A673 (cell line): ENCODE measurements around the gene NOC3L. TPM values are rescaled to one million over a fixed set of nuclear protein-coding genes. Genes with fewer than 3 reads are reported as not detected.

Experiments used
- BruUV-seq: library from RNA; stranded (reverse); fragments of 400-500 nt; replicated peaks from 2 replicates; lab custom pipeline; 2021; lab: Mats Ljungman, UMichigan
- CTCF ChIA-PET: fragments of 300-600 bp; sonication (Branson Sonifier 250); formaldehyde crosslinking; loops from one replicate; lab custom pipeline; 2022; ENCODE audit warnings: antibody characterized with exemption; lab: Charles Lee
- POLR2A ChIA-PET: fragments of 300-600 bp; sonication (Branson Sonifier 250); formaldehyde crosslinking; loops from one replicate; lab custom pipeline; 2022; ENCODE audit warnings: antibody characterized with exemption; ENCODE audit not compliant: low non-redundant PET; lab: Charles Lee
- DNase-seq: peaks from one replicate; pipeline ENCODE4 v3.0.0-alpha.2; 2015; ENCODE audit warnings: low spot score
- H3K27ac ChIP-seq: fragments of 200-600 bp; sonication (generic); 2 replicates; pipeline ENCODE4 v1.5.1; 2016; ENCODE audit warnings: mixed run types, low read depth, mild to moderate bottlenecking, mixed read lengths, antibody characterized with exemption, low read length; ENCODE audit not compliant: poor library complexity, severe bottlenecking
- H3K27me3 ChIP-seq: fragments of 200-600 bp; sonication (generic); replicated peaks from 2 replicates; pipeline ENCODE4 v1.6.1; 2017; ENCODE audit warnings: mixed run types, low read depth, mild to moderate bottlenecking, mixed read lengths, antibody characterized with exemption, low read length; ENCODE audit not compliant: insufficient read depth, poor library complexity
- H3K36me3 ChIP-seq: fragments of 200-600 bp; sonication (generic); 2 replicates; pipeline ENCODE4 v1.6.1; 2016; ENCODE audit warnings: mixed run types, mild to moderate bottlenecking, mixed read lengths, antibody characterized with exemption, low read length; ENCODE audit not compliant: insufficient read depth, poor library complexity, severe bottlenecking
- H3K4me1 ChIP-seq: fragments of 200-600 bp; sonication (generic); 2 replicates; pipeline ENCODE4 v1.6.1; 2017; ENCODE audit warnings: mixed run types, mild to moderate bottlenecking, mixed read lengths, antibody characterized with exemption, low read length; ENCODE audit not compliant: insufficient read depth, poor library complexity, severe bottlenecking
- H3K4me3 ChIP-seq: fragments of 200-600 bp; sonication (generic); 2 replicates; pipeline ENCODE4 v1.5.1; 2016; ENCODE audit warnings: low read depth, mixed run types, mild to moderate bottlenecking, mixed read lengths, low read length; ENCODE audit not compliant: poor library complexity, severe bottlenecking
- H3K9me3 ChIP-seq: fragments of 200-600 bp; sonication (generic); 2 replicates; pipeline ENCODE4 v1.6.1; 2016; ENCODE audit warnings: mixed run types, low read depth, mild to moderate bottlenecking, mixed read lengths, antibody characterized with exemption, low read length; ENCODE audit not compliant: poor library complexity, severe bottlenecking
- EZH2 ChIP-seq: fragments of 200-600 bp; sonication (generic); IDR thresholded peaks from 2 replicates; pipeline ENCODE4 v1.6.1; 2017; ENCODE audit warnings: borderline replicate concordance, low read depth, mild to moderate bottlenecking, mixed read lengths, antibody characterized with exemption, low read length; ENCODE audit not compliant: poor library complexity, severe bottlenecking
- intact Hi-C: fragments of 100-400 bp; cut with micrococcal nuclease; formaldehyde crosslinking; loops from one replicate; pipeline ENCODE4 v1.10.0; 2022; ENCODE audit not compliant: unreplicated experiment
- total RNA-seq: library from RNA; stranded (reverse); gene quantifications from 2 replicates; pipeline ENCODE4 v1.2.3, GENCODE V29; 2021
- TF ChIP-seq, protein P1 (sequence below): fragments of 300-800, 200-600 bp; sonication (generic); conservative IDR thresholded peaks from 2 replicates; pipeline ENCODE4 v1.5.1; 2017; ENCODE audit warnings: low read depth, mild to moderate bottlenecking, antibody characterized with exemption, low read length, moderate library complexity, mixed read lengths

Gene NOC3L
- total RNA-seq, 1 experiment from 2014 or later: 48.6 TPM

DNA sequence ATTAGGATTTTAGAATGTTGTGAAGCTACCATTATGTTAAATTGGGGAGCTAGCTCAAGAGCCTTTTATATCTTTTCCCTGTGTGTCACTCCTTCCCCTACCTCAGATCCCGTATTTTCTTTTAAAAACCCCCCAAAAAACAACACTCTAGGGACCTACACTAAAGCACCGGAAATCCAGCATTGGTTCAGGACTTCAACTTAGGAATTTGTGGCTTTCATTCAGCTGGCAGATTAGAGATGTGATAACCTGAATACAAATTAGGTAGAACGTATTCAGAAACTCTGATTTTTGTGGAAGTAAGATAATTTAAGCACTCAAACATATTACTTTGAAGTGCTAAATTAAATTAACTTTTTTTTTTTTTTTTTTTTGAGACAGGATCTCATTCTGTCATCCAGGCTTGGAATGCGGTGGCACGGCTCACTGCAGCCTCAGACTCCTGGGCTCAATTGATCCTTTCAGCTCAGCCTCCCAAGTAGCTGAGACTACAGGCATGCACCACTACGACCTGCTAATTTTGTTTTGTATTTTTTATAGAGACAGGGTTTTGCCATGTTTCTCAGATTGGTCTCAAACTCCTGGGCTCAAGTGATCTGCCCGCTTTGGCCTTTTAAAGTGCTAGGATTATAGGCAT, 46.4 kb upstream of the NOC3L start:
- BruUV-seq: no TSS peak
- no peak overlapping the region for H3K27ac ChIP-seq
- ChIA-PET CTCF (no interaction called here), POLR2A (no interaction called here)
- DNase-seq: peak; percentile 50
- H3K9me3 ChIP-seq: no peaks in the 10 kb centered on the region
- H3K4me3 ChIP-seq: no peak overlapping the region
- intact Hi-C loops: no loop called here
- H3K36me3 ChIP-seq: no peaks in the 10 kb centered on the region
- H3K4me1 ChIP-seq: peaks cover 6% of the 10 kb centered on the region
- peaks cover 95% of the 10 kb centered on the region for H3K27me3 ChIP-seq
- TF ChIP-seq, protein P1, sequence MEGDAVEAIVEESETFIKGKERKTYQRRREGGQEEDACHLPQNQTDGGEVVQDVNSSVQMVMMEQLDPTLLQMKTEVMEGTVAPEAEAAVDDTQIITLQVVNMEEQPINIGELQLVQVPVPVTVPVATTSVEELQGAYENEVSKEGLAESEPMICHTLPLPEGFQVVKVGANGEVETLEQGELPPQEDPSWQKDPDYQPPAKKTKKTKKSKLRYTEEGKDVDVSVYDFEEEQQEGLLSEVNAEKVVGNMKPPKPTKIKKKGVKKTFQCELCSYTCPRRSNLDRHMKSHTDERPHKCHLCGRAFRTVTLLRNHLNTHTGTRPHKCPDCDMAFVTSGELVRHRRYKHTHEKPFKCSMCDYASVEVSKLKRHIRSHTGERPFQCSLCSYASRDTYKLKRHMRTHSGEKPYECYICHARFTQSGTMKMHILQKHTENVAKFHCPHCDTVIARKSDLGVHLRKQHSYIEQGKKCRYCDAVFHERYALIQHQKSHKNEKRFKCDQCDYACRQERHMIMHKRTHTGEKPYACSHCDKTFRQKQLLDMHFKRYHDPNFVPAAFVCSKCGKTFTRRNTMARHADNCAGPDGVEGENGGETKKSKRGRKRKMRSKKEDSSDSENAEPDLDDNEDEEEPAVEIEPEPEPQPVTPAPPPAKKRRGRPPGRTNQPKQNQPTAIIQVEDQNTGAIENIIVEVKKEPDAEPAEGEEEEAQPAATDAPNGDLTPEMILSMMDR: no peak
- TF ChIP-seq EZH2: no peak

DNA sequence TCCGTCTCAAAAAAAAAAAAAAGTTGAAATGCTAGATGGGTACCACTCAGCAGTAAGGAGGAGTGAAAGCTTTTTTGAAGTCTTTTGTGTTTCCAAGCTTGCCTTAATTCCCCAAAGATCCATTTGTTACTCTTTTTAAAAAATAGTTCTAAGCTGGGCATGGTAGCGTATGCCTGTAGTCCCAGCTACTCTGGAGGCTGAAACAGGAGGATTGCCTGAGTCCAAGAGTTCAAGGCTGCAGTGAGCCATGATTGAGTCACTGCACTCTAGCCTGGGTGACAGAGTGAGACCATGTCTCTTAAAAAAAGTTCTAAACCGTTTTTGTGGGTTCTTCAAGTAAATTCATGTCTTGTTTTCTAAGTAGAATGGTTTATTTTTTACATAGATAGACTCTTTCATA, 44.9 kb upstream of the NOC3L start:
- no peaks in the 10 kb centered on the region for H3K9me3 ChIP-seq
- H3K27me3 ChIP-seq: peaks cover 95% of the 10 kb centered on the region
- BruUV-seq: no TSS peak
- H3K4me3 ChIP-seq: no peak overlapping the region
- ChIA-PET POLR2A (no interaction called here), CTCF (no interaction called here)
- H3K36me3 ChIP-seq: no peaks in the 10 kb centered on the region
- peaks cover 13% of the 10 kb centered on the region for H3K4me1 ChIP-seq
- TF ChIP-seq, protein P1: no peak
- TF ChIP-seq EZH2: no peak
- H3K27ac ChIP-seq: no peak overlapping the region
- intact Hi-C loops: no loop called here
- DNase-seq: no peak

DNA sequence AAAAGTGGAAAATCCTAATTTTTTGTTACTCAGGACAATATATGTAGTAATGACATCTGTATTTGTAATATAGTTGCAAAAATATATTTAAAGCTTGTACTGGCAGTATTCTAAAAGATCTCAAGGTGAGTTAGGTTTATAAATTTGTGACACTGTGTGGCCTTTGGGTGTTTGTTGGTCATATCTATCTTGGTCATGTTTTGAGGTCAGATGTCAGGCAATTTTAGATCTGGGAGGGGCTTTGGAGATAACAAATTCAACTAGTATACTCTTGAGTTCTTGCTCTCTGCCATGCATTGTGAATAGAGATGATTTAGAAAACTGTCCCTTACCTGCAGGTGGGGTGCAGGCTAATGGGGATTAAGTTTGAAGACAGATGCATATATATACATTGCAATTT, 42.7 kb upstream of the NOC3L start:
- no peak for DNase-seq
- H3K27me3 ChIP-seq: peaks cover 83% of the 10 kb centered on the region
- peaks cover 13% of the 10 kb centered on the region for H3K4me1 ChIP-seq
- intact Hi-C loops: no loop called here
- CTCF ChIA-PET: no interaction called here
- no TSS peak for BruUV-seq
- POLR2A ChIA-PET: no interaction called here
- no peaks in the 10 kb centered on the region for H3K9me3 ChIP-seq
- H3K27ac ChIP-seq: no peak overlapping the region
- H3K36me3 ChIP-seq: no peaks in the 10 kb centered on the region
- TF ChIP-seq, protein P1: no peak
- TF ChIP-seq EZH2: no peak
- H3K4me3 ChIP-seq: no peak overlapping the region
